Activated T-helper 1 cell treated with anti-CD3 and anti-CD28 coated beads, Interleukin-2, amount 50 U/mL, for 16 hours (primary cell): ENCODE results near the gene SNW1.
"Not testable (repeated sequence)": the region's sequence is repeated elsewhere in the genome, so short reads cannot be mapped to it uniquely, and the experiment has no call there.

Experiments
- DNase-seq, 2 donors: peaks; one replicate each; pipeline ENCODE4 v3.0.0-alpha.2; 2020; ENCODE audit warnings: low read depth in 1 of 2, low spot score in 1 of 2

Gene SNW1

DNA sequence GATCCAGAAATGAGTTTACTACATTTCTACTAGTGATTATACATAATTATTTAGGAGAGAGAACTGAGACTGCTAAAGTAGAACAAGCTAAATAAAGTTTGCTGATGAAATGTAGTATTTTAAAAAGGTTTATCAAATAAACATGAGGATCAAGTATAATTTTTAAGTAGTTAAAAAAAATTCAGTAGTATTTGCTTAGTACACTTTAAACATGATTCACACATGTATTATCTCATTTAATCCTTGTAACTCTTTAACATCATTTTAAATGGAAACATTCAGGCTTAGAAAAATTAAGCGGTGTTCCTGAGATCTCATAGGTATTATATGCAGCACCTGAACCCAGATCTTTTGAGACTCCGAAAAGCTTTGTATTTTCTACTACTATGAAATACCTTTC is 8.7 kb downstream of the SNW1 start:
- DNase-seq = no peak

DNA sequence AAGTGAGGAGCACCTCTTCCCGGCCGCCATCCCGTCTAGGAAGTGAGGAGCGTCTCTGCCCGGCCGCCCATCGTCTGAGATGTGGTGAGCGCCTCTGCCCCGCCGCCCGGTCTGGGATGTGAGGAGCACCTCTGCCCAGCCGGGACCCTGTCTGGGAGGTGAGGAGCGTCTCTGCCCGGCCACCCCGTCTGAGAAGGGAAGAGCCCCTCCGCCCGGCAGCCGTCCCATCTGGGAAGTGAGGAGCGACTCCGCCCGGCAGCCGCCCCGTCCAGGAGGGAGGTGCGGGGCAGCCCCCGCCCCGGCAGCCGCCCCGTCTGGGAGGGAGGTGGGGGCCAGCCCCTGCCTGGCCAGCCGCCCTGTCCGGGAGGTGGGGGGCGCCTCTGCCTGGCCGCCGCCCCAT is 13.5 kb downstream of the SNW1 start:
- not testable (repeated sequence) for DNase-seq

DNA sequence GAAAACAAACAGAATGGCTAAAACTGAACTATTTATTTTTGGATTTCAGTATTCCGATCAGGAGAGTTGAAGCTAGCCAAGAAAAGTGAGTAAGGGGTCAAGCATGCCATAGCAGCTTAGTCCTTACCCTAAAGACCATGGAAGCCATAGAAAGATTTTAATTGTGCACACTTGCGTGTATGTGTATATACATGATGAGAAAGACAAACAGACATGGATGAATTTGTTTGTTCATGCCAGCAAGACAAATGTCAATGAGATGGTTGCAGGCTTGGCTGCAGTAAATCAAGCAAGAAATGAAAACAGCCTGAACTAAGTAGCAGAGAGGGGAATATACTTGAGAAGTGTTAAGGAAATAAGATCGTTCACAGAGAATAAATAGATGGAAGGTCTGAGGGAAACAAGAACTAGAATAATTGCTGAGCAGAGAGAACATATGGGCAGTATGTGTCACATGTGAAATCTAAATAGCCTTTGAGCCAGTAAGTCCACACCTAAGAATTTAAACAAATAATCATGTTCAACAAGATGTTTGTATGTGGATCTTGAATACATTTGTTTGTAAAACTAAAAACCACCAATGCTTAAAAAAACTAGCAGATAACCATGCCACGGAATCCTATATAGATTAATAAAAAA is 14.8 kb downstream of the SNW1 start:
- DNase-seq = no peak

DNA sequence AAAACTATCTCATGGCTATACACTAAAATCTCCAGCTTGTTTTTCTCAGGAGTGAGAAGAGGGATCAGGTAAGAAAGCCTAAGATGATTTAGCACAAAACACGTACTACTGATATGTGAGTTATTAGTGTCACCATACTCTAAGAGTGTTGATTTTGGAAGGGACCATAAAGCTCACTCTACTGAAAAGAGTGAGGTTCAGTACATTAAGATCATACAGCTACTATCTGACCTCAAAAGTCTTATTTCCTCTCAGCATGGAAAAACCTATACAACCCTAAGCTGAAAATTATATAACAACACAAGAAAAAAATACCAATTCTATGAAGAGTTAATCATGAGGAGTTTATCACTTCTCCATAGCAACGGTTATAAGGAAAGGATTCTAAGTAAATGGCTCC is 19.5 kb downstream of the SNW1 start:
- DNase-seq = no peak

DNA sequence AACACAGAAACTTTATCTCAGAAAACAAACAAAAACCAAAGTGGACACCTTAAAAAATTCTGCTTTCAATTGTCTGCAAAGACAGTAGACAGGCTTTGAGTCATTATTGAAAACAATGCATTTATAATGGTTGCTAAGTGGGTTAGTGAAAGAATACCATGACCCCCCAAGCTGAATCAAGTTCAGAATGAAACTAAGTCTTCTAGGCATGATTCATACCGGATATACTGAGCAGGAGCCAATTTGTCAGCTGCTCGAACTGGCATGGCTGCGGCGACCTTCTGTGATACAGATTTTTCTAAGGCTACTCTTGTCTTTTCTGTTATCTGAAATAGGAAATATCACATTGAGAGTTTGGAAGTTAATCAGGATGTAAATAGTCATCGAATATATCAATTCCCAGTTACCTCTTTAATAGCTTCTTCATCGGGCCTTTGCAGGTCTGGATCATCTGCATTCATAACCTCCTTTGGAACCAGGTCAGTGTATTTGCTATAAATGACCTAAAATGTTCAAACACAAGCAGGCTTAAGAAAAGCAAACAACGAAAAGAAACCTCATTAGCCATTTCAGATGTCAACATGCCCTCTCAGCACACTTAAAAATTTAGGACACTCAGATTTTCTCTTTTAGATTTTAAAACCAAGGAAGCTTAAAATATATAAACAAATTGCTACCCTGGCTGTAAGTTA is 22.3 kb downstream of the SNW1 start:
- no peak for DNase-seq

DNA sequence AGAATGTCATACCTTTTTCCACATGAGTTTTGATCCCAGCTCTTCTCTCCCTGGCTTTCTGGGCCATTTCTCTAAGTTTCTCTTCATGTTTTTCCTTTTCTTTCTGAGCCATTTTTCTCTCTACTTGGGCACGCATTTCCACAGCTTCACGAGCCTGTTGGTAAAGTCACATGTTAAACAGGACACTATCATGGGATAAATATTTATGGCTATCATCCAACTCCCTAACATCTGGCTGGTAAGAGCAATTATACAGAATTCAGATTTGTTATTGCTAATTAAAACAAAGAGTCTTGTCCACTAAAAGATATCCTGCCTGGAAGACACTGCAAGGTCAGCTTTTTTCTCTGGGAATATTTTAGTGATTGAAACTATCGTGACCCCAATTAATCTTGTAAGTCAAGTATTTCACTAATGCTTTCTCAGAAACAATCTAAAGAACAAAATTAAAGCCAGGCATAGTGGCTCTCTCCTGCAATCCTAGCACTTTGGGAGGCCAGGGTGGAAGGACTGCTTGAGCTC is 29.9 kb downstream of the SNW1 start:
- no peak for DNase-seq

DNA sequence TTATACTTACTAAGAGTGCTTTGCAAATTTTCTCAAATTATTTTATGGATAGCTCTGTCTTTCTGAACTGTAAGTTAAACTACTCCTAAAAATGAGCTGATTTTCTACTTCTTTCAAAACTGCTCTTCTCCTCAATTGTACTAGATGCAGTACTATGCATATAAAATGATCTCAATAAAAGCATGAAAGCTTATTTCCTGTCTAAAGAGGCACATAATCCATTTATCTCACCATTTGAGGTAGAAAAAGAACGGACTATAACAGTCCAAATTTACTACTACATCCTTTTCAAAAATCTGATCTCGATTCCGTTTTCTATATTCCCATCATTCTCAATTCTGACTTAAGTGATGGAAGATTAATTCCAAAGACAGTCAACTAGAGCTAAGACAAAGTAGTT is 38.7 kb downstream of the SNW1 start:
- no peak for DNase-seq

DNA sequence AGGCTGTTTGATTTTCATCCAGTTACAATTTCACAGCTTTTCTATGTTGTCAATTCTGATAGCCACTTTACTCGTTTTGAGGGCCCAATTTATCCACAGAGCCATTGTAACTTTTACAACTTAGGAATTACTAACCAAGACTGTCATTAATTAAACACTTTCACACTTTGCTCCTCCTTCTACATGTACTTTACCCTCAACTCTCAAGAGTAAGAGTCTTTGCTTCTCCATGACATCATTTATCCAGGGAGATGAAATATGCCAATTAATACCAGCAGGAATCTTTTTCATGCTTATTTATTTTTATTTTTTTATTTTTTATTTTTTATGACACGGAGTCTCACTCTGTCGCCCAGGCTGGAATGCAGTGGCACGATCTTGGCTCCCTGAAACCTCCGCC is 39.5 kb downstream of the SNW1 start:
- no peak for DNase-seq

DNA sequence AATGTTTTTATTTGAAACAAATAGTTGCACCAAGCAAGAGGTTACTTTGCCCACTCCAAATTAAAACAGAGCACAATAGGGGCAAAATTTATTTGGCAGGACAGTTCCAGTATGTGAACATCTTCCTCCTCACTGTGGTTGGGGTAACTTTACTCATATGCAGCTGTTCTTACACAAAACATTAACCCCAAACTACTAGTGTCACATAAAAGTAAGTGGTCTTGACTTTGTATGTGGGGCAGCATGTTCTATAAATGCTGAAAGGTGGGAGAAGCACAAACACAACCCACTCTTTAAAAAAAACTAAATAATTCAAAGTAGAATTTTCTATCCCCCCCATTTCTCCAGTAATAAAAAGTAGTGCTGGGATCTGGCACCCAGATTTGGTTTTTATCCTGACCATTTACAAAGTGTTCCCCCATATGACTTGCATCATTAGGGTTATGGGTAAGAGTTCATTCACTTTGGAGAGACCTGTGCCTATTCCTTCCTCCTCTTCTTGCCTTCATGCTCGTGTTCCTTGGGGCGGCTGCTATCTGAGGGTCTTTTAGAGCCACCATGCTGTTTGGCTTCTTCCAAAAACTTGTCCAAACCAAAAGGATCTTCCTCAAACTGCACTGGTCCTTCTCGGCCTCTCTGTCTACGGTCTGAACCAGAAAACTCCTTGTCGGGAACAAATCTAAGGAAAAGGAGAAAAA is 43.2 kb downstream of the SNW1 start:
- DNase-seq = no peak

DNA sequence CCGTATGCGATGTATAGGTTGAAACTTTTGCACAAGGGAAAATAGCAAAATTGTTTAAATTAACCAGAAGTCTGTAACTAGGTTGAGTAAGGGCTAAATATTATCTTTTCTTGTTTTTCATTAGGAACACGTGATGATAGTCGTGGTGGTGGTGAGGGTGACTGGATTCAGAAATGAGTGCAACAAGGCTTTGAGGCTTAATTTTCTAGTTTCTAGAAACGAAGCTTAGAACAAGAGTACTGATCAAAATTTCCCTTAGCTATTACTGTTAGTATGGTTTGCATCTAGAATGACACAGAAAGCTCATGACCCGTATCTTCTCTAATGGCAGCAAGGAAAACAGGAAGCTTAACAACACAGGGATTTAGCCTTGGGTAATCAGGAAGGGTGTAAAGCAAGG is 46.0 kb downstream of the SNW1 start:
- DNase-seq = no peak

DNA sequence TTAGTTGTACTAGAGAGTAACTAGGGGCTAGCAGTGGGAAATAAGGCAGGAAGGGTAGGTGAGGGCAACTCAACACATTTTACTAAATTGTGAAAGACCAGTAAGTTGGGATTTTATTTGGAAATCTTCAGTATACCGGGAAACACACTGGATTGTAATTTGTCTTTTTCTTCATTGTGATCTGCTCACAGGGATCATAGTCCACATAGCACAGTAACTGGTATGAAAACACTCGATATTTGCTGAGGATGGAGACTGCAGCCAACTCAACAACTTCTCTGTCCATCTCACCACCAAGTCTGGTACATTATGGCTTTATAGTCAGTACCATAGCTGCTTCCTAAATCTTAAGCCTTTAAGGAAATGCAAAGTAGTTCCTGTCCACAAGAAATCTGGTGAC is 50.6 kb downstream of the SNW1 start:
- DNase-seq = no peak

DNA sequence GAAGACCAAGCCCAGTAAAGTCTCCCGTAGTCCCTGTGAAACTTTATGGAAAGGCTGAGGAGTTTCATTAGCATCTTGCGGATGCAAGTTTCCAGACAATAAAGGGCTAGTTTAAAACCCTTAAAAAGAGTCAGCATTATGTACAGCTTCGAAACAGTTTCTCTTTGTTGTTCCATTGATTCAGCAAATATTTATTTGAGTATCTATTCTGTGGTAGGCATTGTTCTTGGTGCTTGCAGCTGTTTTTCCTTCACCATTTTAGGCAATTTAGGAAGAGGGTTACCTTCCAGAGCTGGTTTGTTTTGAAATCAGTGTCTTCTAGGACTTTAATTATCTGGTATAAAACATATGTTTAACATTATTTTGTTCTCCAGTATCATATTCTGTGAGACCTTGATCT is 51.5 kb downstream of the SNW1 start:
- no peak for DNase-seq

DNA sequence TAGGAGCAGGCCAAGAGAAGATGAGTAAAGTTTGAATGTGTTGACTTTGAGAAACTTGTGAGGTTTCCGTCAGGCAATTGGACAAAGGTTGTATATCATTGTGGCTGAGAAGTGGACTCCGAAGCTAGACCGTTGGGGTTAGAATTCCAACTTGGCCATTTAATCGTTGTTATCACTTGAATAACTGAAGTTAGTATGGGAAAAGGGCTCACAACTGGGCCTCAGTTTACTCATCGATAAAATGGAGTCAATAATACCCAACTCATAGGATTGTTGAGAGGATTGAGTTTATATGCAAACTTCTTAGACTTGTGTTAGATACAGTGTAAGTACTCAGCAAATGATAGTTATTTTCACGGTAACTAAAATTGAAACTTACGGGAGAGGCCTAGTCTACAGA is 52.2 kb downstream of the SNW1 start:
- DNase-seq = no peak

DNA sequence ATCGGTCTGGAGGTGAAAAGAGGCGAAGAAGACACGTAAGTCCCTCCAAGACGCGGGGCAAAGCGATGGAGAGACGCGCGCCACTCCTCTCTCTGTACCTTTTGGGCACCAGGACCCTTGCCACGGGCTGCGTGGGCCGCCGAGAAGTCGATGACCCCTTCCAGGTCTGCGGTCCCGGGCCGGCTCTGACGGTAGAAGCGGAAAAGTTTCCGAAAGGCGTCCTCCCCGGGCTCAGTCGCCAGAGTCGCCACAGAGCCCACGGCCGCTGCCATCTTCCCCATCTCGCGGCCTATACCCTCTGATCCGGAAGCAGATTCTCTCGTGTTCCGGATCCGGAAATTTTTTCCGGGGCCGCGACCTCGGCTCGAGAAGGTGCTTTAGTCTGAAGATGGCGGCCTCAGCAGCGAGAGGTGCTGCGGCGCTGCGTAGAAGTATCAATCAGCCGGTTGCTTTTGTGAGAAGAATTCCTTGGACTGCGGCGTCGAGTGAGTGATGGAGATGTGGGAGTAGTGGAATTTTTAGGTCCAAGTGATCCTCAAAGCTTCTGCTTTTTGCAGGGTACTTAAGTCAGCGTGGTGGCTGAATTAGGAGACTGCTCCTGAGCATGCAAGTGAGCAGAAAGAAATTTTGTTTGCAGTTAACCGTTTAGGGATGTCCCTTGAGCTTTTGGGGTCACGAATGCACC is 53.1 kb downstream of the SNW1 start, which contains the start of the genes ALKBH1 and SLIRP:
Gene ALKBH1, minus strand, starts transcription at position 300 of the 685 bp plus-strand sequence. Its CDS starts 19 bp downstream, at position 281.
Gene SLIRP, plus strand, starts transcription at position 380 of the 685 bp plus-strand sequence. Its CDS starts 9 bp downstream, at position 389.
- peak; percentile 69 to 80 for DNase-seq

DNA sequence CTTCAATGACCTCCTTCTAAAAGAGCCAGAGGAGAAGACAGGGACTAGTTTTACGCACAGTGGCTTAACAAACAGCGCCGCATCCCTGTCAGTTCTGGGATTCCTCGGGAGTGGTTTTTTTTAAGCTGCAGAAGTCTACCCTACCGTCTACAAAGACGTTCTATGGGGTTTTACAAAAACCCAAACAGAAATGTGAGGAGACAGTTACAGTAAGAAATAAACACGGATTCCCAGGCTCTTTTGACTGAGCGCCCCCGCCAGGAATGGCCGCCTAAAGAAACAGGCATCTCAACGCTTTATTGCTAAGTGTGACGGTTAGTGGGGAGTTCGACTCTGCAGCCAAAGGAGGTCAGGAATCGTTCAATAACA is 53.6 kb downstream of the SNW1 start:
- DNase-seq = no peak

DNA sequence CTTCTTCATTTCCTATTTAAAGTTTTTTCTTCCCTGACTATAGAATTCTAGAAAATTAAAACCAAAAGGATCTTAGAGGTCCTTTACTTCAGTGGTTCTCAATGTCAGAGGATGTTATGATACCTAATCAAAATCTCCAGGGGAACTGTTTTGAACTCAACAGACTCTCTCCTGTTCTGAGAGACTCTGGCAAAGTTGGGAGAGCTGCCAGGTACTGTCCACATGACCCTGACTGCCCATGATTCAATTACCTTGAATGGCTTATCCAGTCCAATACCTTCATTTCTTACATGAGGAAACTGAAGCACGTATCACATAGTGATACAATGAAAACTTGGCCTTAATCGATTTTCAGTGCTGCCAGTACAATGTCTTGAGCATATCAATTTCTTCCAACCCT is 69.7 kb downstream of the SNW1 start:
- no peak for DNase-seq

DNA sequence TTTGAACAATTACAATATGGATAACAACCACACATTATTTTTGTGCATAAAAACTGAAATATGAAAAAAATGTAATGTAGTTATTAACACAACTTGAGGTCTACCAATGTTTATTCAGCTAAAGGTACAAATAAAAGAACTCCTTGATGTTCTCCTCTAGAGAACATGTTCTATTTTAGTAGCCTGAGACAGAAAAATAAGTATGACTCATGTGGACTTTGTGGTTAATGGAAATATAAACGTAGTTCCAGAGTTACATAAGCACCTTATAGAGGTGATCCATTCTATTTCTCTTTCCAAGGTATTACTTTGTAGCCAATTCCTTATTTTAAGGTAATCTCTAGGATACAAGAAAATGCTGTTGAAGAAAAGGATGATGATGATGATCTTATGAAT is 78.8 kb downstream of the SNW1 start:
- DNase-seq = no peak

DNA sequence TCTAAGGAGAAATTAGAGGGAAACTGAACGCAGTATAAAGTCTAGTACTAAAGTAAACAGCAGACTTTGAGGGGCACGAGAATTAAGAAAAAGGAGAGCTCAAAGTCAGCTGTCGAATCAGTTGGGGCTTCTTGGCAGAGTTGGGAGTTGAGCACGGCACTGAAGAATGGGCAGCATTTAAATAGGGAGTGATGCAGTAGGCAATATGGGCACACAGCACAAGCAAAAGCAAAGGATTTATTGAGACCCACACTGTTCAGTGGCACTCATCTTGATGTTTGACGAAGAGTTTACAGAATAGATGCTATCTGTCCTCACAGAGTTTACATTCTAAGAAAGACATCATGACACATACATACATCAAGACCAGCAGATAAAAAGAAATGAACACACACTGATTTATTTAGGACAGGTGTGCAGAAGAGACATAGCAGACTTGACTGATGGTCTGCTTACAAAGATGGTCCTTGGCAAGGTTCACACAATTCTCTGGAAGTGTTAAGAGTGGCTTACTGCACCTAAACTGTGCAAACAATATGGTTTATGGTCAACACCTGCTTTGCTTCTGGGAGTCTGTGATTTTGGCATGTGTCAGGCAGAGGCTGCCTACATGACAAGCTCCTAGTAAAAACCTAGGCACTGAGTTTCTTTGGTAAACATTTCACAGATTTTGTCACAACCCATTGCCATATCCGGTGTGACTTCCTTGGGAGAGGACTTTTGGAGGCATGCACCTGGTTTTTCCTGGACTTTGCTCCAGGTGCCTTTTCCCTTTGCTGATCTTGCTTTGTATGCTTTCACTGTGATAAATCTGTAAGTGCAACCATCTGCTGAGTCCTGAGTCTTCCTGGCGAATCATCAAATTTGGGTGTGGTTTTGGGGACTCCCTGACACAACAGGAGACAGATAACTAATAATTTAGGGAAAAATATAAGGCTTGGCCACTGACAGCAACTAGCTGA is 79.5 kb downstream of the SNW1 start:
- DNase-seq = no peak

DNA sequence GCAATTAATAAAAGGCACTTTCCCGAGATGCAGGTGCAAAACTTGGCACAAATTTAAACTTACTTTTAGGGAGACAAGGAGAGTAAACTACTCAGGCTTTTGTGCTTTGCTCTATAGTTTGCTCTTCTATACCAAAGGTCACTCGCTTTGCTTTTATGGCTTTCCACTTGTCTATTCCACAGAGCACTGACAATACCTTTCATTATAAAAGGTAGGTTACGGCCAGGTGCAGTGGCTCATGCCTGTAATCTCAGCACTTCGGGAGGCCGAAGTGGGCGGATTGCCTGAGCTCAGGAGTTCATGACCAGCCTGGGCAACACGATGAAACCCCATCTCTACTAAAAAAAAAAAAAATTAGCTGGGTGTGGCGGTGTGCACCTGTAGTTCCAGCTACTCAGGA is 86.0 kb downstream of the SNW1 start:
- no peak for DNase-seq

DNA sequence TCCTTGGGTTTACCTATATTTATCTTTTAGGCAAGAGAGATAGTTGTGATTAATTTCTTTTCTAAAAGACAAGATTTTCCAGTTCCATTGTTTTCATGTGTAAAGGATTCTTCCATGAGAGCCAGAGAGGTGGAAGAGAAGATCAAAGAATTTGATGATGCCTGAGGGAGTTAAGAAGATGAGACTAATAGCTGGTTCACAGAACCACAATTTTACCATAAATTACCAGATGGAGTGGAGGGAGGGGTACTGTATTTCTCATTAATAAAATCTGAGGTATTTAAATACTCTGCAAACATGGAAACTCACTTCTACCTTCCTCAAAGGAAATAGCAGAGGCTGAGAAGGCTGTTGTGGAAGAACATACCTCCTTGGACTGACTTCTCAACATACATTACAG is 87.8 kb downstream of the SNW1 start:
- DNase-seq = no peak
